ENCODE results near the gene TMED4.
"Not testable (repeated sequence)": the region's sequence is repeated elsewhere in the genome, so short reads cannot be mapped to it uniquely, and the experiment has no call there.

Gene TMED4

GRCh38 chr7:44617225-44617890 is 35.3 kb upstream of the TMED4 start:
- peaks cover 7% of the 10 kb centered on the region for H3K4me1 ChIP-seq

GRCh38 chr7:44616545-44616944 is 34.5 kb upstream of the TMED4 start:
- H3K9me3 ChIP-seq, result no peaks in the 10 kb centered on the region
- H3K4me3 ChIP-seq, result no peak overlapping the region
- DNase-seq (ENCODE audit: low spot score in 2 of 2), result no peak
- H3K27me3 ChIP-seq (ENCODE audit: low read depth), result no peaks in the 10 kb centered on the region
- in situ Hi-C loops (cut with MboI; ENCODE audit: low sequenced_read_pairs), result no loop called here
- peaks cover 7% of the 10 kb centered on the region for H3K4me1 ChIP-seq
- H3K36me3 ChIP-seq (replicated peaks), result no peaks in the 10 kb centered on the region

More at GRCh38 chr7:44617225-44617890, 35.3 kb upstream of the TMED4 start:
- in situ Hi-C loops (cut with MboI; ENCODE audit: low sequenced_read_pairs), result no loop called here
- DNase-seq (ENCODE audit: low spot score in 2 of 2), result no peak
- no peaks in the 10 kb centered on the region for H3K9me3 ChIP-seq
- no peak overlapping the region for H3K4me3 ChIP-seq
- H3K36me3 ChIP-seq (replicated peaks), result no peaks in the 10 kb centered on the region
- H3K27me3 ChIP-seq (ENCODE audit: low read depth), result no peaks in the 10 kb centered on the region

- no peak for DNase-seq (ENCODE audit: low spot score in 2 of 2)
- Histone ChIP-seq H3K9me3 (no peaks in the 10 kb centered on the region), H3K36me3 (replicated peaks) (no peaks in the 10 kb centered on the region), H3K4me3 (no peak overlapping the region), H3K4me1 (peaks cover 7% of the 10 kb centered on the region), H3K27me3 (ENCODE audit: low read depth) (no peaks in the 10 kb centered on the region)
- in situ Hi-C loops (cut with MboI; ENCODE audit: low sequenced_read_pairs), result no loop called here
Measured at GRCh38 chr7:44615793-44616192, 33.8 kb upstream of the TMED4 start.

DNA sequence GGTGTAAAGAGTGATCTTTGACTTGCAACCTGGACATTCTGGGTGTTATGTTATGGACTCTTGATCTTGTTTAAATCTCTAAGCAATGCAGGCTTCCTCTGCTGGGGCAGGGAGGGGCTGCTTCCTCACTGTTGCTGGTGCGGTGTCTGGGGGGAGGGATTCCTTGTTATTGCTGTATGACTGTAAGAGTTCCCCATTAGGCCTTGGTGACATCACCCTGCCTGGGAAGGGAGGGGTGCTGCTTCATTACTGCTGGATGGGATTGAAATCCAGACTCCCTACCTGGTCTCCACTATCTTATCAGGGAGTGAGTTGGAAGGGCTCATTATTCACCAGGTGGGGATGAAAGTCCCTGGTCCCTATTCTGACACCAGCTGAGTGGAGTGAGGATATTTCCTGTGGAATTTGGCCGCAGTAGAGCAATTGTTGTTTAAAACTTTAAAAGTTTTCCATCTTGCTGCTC is 33.1 kb upstream of the TMED4 start:
- H3K36me3 ChIP-seq (replicated peaks), result no peaks in the 10 kb centered on the region
- H3K4me3 ChIP-seq, result no peak overlapping the region
- no peaks in the 10 kb centered on the region for H3K9me3 ChIP-seq
- H3K27me3 ChIP-seq (ENCODE audit: low read depth), result no peaks in the 10 kb centered on the region
- DNase-seq (ENCODE audit: low spot score in 2 of 2), result no peak
- in situ Hi-C loops (cut with MboI; ENCODE audit: low sequenced_read_pairs), result no loop called here
- H3K4me1 ChIP-seq, result peaks cover 7% of the 10 kb centered on the region

- in situ Hi-C loops (cut with MboI; ENCODE audit: low sequenced_read_pairs), result no loop called here
Measured at GRCh38 chr7:44609829-44610228, 27.8 kb upstream of the TMED4 start.

DNA sequence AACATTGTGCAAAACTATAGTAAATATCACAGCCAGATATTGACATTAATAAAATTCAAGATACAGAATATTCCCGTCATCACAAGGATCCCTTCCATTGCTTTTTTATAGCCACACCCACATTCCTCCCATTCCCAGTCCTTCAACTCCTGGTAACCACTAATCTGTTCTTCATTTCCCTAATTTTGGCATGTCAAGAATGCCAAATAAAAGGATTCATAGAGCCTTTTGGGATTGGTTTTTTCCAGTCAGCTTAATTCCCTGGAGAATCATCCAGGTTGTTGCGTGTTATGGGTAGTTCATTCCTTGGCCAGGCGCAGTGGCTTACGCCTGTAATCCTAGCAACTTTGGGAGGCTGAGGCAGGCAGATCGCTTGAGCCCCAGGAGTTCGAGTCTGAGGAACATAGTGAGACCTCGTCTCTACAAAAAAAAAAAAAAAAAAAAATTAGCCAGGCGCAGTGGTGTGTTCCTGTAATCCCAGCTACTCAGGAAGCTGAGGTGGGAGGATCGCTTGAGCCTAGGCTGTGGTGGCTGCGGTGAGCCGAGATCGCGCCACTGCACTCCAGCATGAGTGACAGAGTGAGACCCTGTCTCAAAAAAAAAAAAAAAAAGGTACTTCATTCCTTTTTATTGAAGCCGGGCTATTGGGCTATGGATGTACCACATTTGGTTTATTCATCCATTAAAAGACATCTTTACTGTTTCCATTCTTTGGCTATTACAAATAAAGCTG is 27.1 kb upstream of the TMED4 start:
- peak; percentile 74 to 97 for DNase-seq (ENCODE audit: low spot score in 2 of 2)
- Histone ChIP-seq H3K9me3 (no peaks in the 10 kb centered on the region), H3K4me3 (peak overlapping the region; percentile 3), H3K36me3 (replicated peaks) (peaks cover 4% of the 10 kb centered on the region; the same call in 1 of the 2 replicates), H3K4me1 (peaks cover 21% of the 10 kb centered on the region), H3K27me3 (ENCODE audit: low read depth) (no peaks in the 10 kb centered on the region)
- in situ Hi-C loops (cut with MboI; ENCODE audit: low sequenced_read_pairs), result no loop called here

More at GRCh38 chr7:44609829-44610228, 27.8 kb upstream of the TMED4 start:
- Histone ChIP-seq H3K9me3 (no peaks in the 10 kb centered on the region), H3K36me3 (replicated peaks) (peaks cover 4% of the 10 kb centered on the region; the same call in 1 of the 2 replicates), H3K4me1 (peaks cover 25% of the 10 kb centered on the region), H3K4me3 (peak overlapping the region; percentile 3), H3K27me3 (ENCODE audit: low read depth) (no peaks in the 10 kb centered on the region)
- no peak for DNase-seq (ENCODE audit: low spot score in 2 of 2)

DNA sequence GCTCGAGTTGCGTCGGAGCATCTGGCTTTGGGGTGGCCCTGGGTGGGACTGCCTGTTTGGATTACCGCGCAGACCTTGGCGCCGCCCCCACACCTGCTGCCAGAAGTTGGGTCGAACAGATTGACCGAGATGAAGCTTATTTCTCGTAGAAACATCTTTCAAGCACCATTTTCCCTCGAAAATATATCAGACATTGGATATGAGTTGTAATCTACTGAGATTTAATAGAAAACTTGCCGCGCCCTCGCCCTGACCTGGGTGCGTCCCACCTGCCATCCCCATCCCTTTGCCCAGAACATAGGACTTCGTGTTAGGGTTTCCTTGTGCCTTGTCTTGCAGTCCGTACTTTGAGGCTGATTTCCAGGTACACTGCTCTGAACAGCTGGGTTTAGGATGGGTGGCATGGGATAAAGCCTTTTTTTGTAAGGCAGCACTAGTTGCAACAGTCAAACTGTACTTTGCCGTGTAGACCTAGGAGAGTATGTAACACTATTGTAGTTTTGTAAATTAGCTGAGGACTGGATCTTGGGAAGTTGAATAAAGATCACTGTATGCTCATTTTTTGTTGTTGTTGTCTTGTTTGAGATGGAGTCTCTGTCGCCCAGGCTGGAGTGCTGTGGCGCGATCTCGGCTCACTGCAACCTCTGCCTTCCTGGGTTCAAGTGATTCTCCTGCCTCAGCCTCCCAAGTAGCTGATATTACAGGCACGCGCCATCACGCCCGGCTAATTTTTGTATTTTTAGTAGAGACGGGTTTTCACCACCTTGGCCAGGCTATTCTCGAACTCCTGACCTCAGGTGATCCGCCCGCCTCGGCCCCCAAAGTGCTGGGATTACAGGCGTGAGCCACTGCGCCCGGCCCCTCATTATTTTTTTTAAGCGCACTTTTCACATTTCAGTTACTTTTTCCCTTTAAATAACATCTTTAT is 25.4 kb upstream of the TMED4 start:
- Histone ChIP-seq H3K4me1 (peaks cover 21% of the 10 kb centered on the region), H3K36me3 (replicated peaks) (peaks cover 4% of the 10 kb centered on the region; the same call in 1 of the 2 replicates), H3K27me3 (ENCODE audit: low read depth) (no peaks in the 10 kb centered on the region), H3K4me3 (peak overlapping the region; percentile 81), H3K9me3 (no peaks in the 10 kb centered on the region)
- in situ Hi-C loops (cut with MboI; ENCODE audit: low sequenced_read_pairs), result no loop called here
- DNase-seq (ENCODE audit: low spot score in 2 of 2), result no peak

DNA sequence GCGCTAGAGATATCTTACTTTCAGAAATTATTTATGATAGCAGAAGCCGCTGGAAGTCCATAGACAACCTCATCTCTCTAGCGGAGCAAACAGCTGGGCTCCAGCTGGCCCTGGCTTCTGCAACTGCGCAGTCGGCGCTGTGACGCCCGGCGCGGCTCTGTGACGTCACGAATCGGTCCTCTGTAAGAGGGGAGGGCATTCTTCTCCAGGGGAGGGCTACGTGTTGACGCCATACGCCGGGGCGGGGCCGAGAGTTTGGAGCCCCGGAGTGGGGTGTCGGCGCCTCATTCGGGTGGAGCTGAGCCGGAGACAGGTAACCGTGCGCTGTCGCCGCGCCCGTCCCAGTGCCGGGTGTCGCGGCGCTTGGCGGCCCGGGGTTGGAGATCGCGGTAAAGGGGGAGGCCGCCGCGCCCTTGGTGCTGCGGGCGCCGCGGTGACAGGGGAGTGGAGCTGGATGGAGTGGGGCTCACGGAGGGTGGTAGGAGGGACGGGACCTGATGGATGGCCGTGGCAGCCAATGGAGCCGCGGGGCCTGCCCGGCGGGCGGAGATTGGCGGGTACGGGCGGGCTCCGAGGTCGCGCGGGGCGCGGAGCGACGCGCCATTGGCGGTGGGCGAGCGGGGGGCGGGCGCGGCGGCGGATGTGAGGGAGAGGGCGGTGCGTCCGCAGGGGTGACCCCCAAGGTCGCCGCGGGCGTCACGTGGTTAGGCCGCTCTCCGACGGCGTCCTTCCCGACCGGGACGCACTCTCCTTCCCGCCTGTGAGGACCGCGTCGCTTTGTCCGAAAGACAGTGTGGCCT is 24.5 kb upstream of the TMED4 start, which contains the start of gene OGDH:
Gene OGDH (plus strand): TSS at position 287 of the 800 bp plus-strand sequence. CDS start 17,717 bp downstream, outside the sequence.
- Histone ChIP-seq H3K36me3 (replicated peaks) (peaks cover 4% of the 10 kb centered on the region; the same call in 1 of the 2 replicates), H3K9me3 (no peaks in the 10 kb centered on the region), H3K4me3 (peak within 1 kb of the TSS; percentile 81), H3K27me3 (ENCODE audit: low read depth) (no peaks in the 10 kb centered on the region), H3K4me1 (peaks cover 21% of the 10 kb centered on the region)
- DNase-seq (ENCODE audit: low spot score in 2 of 2), result peak; percentile 95 to 99
- in situ Hi-C loops (cut with MboI; ENCODE audit: low sequenced_read_pairs), result no loop called here

DNA sequence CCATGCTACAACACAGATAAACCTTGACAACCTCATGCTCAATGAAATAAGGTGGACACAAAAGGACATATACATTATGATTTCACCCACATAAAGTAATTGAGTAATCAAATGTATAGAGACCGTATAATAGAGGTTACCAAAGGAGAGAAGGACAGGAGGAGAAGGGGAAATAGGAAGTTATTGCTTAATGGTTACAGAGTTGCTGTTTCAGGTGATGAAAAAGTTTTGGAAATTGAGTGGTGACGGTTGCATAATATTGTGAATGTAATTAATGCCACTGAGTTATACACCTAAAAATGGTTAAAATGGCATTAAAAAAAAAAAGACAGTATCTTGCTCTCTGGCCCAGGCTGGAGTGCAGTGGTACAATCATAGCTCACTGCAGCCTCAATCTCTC is 22.9 kb upstream of the TMED4 start:
- no peaks in the 10 kb centered on the region for H3K27me3 ChIP-seq (ENCODE audit: low read depth)

GRCh38 chr7:44603193-44603592 is 21.2 kb upstream of the TMED4 start:
- H3K4me3 ChIP-seq, result no peak overlapping the region
- no peaks in the 10 kb centered on the region for H3K27me3 ChIP-seq (ENCODE audit: low read depth)
- peaks cover 12% of the 10 kb centered on the region for H3K4me1 ChIP-seq
- DNase-seq (ENCODE audit: low spot score in 2 of 2), result no peak
- H3K9me3 ChIP-seq, result no peaks in the 10 kb centered on the region
- in situ Hi-C loops (cut with MboI; ENCODE audit: low sequenced_read_pairs), result no loop called here
- H3K36me3 ChIP-seq (replicated peaks), result peaks cover 4% of the 10 kb centered on the region; the same call in 1 of the 2 replicates

More for the DNA sequence above, 22.9 kb upstream of the TMED4 start:
- in situ Hi-C loops (cut with MboI; ENCODE audit: low sequenced_read_pairs), result no loop called here
- no peaks in the 10 kb centered on the region for H3K9me3 ChIP-seq
- peaks cover 4% of the 10 kb centered on the region; the same call in 1 of the 2 replicates for H3K36me3 ChIP-seq (replicated peaks)
- DNase-seq (ENCODE audit: low spot score in 2 of 2), result no peak
- peaks cover 20% of the 10 kb centered on the region for H3K4me1 ChIP-seq
- H3K4me3 ChIP-seq, result no peak overlapping the region

GRCh38 chr7:44602576-44602910 is 20.5 kb upstream of the TMED4 start:
- Histone ChIP-seq H3K4me3 (no peak overlapping the region), H3K4me1 (peaks cover 6% of the 10 kb centered on the region), H3K36me3 (replicated peaks) (peaks cover 4% of the 10 kb centered on the region; the same call in 1 of the 2 replicates), H3K27me3 (ENCODE audit: low read depth) (no peaks in the 10 kb centered on the region), H3K9me3 (no peaks in the 10 kb centered on the region)
- no peak for DNase-seq (ENCODE audit: low spot score in 2 of 2)
- in situ Hi-C loops (cut with MboI; ENCODE audit: low sequenced_read_pairs), result no loop called here

GRCh38 chr7:44599222-44599621 is 17.2 kb upstream of the TMED4 start:
- Histone ChIP-seq H3K4me3 (no peak overlapping the region), H3K36me3 (replicated peaks) (no peaks in the 10 kb centered on the region), H3K27me3 (ENCODE audit: low read depth) (no peaks in the 10 kb centered on the region), H3K9me3 (no peaks in the 10 kb centered on the region), H3K4me1 (no peaks in the 10 kb centered on the region)
- in situ Hi-C loops (cut with MboI; ENCODE audit: low sequenced_read_pairs), result loop anchor here (25.0 kb wide), 1 partner anchor 513 kb away; the partner anchor contains the start of gene TBRG4
- no peak for DNase-seq (ENCODE audit: low spot score in 2 of 2)

DNA sequence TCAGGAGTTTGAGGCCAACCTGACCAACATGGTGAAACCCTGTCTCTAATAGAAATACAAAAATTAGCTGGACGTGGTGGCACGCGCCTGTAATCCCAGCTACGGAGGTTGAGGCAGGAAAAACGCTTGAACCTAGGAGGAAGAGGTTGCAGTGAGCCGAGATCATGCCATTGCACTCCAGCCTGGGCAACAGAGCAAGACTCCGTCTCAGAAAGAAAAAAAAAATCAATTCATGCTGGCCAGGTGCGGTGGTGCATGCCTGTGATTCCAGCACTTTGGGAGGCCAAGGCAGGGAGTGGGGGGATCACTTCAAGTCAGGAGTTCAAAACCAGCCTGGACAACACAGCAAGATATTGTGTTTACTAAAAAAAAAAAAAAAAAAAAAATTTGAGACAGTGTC is 15.2 kb upstream of the TMED4 start:
- in situ Hi-C loops (cut with MboI; ENCODE audit: low sequenced_read_pairs), result loop anchor here (25.0 kb wide), 1 partner anchor 515 kb away; the partner anchor contains the start of gene TBRG4
- not testable (repeated sequence) for H3K27me3 ChIP-seq (ENCODE audit: low read depth); H3K9me3 ChIP-seq; DNase-seq (ENCODE audit: low spot score in 2 of 2); H3K4me1 ChIP-seq; H3K36me3 ChIP-seq (replicated peaks); H3K4me3 ChIP-seq
